Muscle of back (tissue), 13 donors: ENCODE data around the gene CKMT1A. TPM values are rescaled to one million over a fixed set of nuclear protein-coding genes. Genes with fewer than 3 reads are reported as not detected.
"Not testable (repeated sequence)": the region's sequence is repeated elsewhere in the genome, so short reads cannot be mapped to it uniquely, and the experiment has no call there.

ENCODE experiments used
- DNase-seq, 3 donors: peaks; one replicate each; pipeline versions ENCODE4 v3.0.0 to v3.0.0-alpha.2; 2013
- long read RNA-seq, 9 donors: transcript quantifications; one replicate each; lab custom pipeline, GENCODE V29; 2026
- polyA plus RNA-seq, 10 donors: library from polyadenylated mRNA; unstranded; fragments of 120-200 nt; gene quantifications; one replicate each; pipeline ENCODE4 v1.2.1, GENCODE V29; 2013; ENCODE audit not compliant: insufficient read length in 10 of 10

The CKMT1A gene
- polyA plus RNA-seq: 1 to 10 TPM in 1 of 10 donors, under 1 TPM in 2, not detected in 7; 0.57 to 1.9 (median 0.77) TPM
- long read RNA-seq, donor 1: 0 reads
- long read RNA-seq, donor 2: 0 reads
- long read RNA-seq, donor 3: 0 reads
- long read RNA-seq, donor 4: 0 reads
- long read RNA-seq, donor 5: 0 reads
- long read RNA-seq, donor 6: 0 reads
- long read RNA-seq, donor 7: 0 reads
- long read RNA-seq, donor 8: 0 reads
- long read RNA-seq, donor 9: 0 reads

DNA sequence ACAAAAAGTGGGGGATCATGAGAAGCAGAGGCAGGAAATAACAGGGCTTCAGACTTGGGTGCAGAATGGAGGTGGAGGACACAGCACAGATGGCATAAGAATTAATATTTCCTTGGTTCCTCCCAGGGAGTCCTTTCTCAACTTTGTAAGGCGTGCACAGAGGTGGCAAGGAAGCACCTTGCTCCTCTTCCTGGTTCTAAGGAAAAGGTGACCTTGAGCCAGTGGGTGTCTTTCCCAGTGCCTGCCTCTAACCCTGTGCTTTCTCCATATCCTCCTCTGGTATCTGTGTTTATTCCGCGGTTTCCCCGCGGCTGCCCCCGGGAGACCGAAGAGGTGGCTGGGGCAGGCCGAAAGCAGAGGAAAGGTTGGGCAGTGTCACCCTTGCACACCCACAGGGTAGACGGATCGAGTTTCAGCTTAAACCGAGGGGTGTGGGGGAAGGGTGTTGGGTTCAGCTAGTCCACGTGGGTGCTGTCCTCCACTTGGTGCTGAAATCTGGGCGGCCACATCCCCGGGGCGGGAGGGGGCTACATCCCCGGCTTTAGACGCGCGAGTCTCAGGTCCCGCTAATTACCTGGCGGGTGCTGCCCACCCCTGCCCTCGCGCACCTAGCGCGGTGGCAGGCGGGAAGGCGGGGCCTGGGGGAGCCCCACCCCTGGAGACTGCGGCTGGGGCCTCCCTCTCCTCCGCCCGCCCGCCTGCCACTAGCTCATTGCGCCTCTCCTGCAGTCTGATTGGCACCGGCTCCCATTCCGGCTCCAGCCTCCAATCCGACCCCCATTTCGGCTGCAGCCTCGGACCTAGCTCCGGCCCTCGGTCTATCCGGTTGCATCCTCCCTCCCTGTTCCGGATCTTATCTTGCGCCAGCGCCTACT, at the start of gene CKMT1A:
Gene CKMT1A (plus strand): TSS at position 712 of the 875 bp plus-strand sequence. CDS start 192 bp downstream, outside the sequence.
- not testable (repeated sequence) for DNase-seq

DNA sequence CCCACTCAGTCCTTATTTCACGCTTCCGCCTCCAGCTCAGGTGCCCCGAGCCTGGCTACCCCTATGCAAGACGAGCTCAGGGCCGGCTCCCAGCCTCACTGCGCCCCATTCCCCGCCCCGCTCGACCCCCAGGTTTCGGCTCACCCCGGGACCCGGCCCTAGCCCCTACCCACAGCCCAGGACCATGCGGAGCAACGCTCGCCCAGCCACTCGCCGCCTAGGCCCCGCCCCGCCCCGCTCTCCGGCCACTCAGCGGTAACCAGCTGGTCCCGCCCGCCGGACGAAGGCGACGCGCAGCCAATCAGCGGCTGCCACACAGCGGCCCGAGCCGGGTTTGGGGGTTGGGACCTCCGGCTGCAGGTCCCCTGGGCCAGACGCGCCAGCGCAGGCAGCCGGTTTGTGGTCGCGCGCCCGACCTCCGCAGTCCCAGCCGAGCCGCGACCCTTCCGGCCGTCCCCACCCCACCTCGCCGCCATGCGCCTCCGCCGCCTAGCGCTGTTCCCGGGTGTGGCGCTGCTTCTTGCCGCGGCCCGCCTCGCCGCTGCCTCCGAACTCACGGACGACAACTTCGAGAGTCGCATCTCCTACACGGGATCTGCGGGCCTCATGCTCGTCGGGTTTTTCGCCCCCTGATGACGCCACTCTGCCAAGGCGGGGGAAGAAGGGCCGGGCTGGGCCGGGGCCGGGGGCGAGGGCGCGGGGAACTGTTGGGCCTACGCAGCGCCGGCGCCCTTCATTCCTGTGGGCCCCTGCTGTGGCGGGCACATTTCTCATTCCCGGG, 44.8 kb upstream of the CKMT1A start, which contains the start of gene CATSPER2:
Gene CATSPER2 (minus strand): TSS at position 196 of the 781 bp plus-strand sequence. CDS start 783 bp downstream, outside the sequence.
- no peak for DNase-seq

DNA sequence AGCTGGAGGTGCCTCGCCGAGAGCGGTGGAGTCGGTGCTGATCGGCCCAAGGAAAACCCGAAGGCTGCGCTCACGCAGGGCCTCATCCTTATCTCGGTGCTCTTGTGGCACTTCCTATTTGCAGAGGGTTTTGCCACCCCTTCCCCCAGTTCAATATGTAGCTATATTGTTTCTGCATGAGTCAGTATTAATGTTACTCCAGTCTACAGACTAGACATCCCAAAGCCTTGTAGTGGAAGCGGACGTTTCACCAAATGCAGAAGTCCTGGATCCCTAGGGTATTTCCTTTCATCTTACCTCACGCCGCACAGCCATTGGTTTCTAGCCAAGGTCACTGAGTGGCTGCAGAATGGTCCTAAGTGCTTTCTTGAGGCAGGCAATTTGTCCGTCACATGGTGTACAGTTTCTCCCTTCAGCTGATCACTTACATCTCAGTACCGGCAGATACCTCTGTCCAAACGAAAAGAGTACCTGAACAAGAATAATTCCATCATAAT, 44.2 kb upstream of the CKMT1A start:
- DNase-seq: not testable (repeated sequence)

DNA sequence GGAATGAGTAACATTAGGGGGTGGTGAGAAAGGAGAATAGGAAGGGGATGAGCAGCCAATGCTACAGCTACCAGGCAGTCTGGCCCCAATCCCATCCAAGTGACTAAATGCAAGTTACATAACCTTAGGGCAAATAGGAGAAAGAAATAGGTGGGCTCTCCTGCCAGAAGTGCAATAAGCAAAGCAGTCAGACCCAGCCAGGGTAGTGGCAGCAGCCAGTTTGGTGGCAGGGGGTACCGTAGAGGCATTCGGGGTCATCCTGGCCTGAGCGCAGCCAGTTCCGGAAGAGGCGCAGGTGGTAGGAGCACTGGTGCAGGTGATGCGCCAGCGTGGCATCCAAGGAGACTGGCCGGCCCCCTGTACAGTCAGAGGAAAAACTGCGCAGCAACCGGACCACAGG, 33.9 kb upstream of the CKMT1A start:
- not testable (repeated sequence) for DNase-seq

DNA sequence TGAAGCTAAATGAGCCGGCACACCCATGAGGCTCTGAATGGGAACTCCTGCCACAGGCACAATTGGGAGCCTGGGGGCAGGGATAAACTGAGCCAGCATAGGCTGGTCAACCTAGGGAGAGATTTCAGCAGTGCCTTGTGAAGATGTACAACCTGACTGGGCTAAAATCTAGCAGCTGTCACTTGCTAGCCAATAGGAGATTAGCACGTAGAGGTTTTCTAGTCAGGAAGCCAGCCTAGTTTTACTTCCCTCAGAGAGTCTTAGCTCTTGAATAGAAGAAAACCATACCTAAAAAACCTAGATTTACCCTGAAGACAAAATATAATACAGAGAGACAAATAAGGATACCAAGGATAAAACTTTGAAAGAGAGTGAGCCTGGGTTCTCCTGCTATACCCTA, 31.4 kb upstream of the CKMT1A start:
- not testable (repeated sequence) for DNase-seq

DNA sequence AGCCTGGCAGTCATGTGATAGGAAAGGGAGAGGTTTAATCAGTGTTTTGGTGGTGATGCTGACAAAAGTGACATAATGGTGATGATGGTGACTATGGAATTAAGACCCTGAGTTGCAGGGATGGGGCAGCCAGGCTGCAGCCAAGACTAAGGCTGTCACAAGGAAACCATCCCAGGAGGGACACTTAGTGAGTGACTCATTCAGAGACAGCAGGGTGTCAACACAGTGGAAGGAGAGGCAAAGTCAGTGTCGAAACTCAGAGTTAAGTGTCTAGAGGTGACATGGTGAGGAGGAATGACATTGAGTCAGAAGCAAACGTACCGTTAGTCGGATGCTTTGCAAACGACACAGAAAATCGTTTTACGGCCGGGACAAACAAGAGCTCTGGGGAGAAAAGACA, 30.3 kb upstream of the CKMT1A start:
- not testable (repeated sequence) for DNase-seq

DNA sequence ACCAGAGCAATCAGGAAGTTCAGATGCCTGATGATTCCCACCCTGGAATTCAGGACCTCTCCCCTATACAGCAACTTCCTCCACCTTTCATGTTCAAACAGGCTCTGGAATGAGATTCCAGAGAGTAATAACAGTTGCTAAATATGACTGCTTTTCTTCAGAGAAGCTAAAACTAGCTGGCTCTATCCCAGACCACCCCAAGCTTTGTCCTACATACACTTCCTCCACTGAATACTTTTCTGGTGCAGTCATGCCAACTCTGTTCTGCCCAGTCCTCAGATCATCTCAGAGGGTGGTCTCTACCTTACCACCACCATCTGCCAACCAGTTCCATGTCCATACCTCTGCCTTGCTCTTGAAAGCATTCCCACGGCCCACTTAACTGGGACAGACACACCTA, 27.5 kb upstream of the CKMT1A start:
- DNase-seq: not testable (repeated sequence)

DNA sequence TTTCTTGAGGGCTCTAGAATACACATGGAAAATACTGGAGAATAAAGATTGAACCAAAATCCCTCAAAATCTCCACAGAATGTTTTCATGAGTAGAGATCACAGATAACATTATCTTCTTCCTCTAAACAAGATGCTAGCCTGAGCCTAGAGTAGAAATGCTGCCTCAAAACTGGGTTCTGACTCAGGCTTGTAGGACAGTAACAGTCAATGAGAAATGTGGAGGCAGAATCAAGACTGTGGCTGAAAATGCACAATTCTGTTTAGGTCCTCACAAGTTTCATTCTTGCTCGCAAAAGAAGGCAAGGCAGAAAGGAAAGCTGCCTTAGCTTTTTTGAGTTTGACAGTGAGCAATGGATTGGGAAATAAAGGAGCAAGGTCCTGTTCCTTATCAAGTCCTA, 19.5 kb upstream of the CKMT1A start:
- DNase-seq: not testable (repeated sequence)

DNA sequence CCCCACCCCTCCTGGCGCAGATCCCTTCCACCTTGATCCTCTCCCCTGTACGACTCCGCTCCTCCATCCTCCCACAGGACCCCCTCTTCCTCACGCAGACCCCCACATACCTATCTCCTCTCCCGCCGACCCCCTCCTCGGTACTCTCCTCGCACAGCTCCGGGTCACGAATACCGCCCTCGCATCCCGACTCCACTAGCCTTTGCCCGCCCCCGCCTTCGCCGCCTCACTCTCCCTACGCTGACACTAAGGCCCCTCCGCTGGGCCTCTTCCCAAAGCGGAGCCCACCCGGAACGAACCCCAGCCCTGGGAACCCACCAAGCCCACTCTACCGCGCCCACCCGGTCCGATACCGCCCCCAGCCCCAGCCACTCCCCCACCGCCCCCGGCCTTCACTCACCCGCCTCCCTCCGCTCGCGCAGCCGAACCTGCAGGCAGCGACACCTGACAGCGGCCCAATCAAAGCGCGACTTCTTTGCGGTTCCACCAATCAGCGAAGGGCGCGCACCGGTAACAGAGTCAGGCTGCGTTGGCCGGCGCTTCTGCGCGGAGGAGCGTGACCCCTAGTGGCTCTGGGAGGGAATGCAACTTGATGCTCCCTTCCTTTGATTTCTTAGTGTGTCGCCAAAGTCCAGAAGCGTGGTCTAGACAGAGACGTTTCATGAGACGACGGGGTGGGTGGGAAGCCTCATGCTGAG, 3.9 kb upstream of the CKMT1A start:
- DNase-seq: not testable (repeated sequence)

DNA sequence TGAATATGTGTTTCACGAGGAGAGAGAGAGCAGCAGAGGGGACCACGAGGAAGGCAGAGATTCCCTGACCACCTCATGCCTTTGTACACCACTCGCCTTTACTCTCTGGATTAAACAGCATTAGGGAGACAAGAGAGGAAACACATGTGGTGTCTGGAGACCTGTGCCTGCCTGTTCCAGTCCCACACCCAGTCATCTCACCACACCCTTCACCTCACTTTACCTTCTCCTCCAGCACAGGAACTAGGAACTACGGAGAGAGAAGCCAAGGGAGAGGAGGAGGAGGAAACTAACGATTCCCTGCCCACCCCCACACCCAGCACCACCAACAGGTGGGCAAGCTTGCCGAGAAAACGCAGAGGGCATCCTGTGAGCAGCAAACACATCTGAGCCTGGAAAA, 980 bp upstream of the CKMT1A start:
- DNase-seq: not testable (repeated sequence)

DNA sequence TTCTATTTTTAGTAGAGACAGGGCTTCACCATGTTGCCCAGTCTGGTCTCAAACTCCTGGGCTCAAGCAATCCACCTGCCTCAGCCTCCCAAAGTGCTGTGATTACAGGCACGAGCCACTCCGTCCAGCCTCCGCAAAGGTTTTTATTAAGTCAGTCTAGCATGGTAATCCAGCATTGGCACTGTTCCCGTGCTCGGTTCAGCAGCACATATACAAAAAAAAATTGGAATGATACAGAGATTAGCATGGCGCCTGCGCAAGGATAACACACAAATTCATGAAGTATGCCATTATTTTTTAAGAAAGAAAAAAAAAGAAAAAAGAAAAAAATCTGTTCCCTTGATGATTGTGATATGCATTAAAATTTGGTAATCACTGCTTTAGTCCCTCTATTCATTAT, 8.5 kb downstream of the CKMT1A start:
- DNase-seq: no peak

DNA sequence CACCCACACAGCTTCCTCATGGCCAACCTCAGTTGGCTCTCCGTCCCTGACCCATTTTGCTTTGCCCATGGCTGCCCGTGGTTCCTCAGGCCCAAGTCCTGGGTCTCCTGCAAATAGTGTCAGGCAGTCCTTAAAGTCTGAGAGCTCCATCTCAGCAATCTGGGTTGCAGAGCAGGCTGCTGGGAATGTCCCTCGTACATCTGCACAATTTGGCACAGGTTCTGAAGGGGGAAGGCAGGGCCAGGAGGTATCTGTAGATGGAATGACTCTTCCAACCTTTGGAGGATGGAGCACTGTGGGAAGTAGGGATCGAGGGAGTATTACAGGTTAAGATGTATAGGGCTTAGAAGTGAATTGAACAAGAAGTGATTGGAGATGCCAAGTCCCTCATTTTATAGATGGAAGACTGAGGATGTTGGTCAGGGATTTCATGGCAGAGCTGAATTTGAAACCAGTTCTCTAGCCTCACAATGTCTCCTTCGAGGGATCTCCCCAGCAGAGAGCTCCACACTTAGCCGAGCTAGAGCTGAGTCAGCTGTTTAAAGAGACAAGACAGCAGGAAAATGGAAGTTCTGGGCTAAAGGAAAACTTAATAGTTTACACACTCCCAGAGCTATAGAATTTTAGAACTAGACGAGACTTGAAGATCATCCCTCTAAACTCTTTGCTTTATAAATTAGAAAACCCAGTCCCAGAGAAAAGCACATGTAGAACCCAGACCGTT, 9.2 kb downstream of the CKMT1A start:
- no peak for DNase-seq

DNA sequence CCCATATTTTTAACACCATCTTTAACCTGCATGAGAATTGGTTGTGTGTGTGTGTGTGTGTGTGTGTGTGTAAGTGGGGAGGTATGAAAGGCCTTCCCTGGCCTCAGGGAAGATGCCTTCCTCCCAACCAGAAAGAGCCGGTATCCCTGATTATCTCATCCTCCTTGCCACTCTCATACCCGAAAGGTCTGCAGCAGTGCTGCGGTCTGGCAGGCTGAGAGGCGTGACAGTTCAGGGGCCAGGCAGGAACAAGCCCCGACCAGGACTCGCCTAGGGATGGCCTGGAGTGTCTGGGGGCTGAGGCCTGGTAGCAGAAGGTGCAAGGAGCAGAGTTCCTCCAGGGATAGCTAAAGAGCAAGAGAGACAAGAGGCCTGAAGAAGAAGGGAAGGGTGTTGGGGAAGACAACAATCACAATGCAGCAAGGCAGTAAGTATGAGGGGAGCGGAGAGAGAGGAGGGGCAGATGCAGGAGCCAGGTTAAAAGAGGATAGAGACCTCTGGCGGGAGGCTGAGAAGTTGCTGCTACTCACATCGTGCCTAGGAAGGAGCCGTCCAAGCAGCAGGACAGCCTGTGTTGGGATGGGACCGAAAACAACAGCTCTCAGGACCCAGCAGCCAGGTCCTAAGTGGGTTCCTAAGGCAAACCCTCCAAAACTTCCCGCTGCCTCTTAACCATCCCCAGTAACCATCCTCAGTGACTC, 16.9 kb downstream of the CKMT1A start:
- DNase-seq: not testable (repeated sequence)

DNA sequence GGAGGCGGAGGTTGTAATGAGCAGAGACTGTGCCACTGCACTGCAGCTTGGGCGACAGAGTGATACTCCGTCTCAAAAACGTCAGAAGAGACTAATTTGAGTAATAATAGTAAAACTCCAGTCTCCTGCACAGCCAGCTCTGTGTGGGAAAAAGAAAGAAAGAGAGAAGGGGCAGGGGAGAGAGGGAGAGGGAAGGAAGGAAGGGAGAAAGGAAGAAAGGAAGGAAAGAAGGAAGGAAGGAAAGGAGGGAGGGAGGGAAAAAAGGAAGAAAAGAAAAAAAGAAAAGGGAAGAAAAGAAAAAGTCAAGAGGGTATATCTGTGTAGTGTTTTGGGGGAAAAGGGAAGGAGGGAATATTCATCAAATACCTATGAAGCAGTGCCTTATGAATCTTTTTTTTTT, 29.5 kb downstream of the CKMT1A start:
- DNase-seq: no peak

DNA sequence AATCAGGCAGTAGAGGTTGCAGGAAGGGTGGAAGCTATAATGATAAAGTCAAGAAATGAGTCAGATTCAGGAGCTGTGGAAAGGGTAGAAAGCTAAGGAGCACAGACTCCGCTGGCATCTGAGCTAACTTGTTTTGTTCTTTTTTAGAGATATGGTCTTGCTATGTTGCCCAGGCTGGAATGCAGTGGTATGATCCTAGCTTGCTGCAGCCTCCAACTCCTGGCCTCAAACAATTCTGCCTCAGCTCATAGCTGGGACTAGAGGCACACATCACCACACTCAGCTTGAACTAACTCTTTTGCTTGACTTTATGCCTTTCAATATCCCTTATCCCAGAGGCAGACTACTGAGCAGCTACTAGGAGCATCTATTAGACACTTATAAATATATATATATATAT, 32.6 kb downstream of the CKMT1A start:
- DNase-seq: not testable (repeated sequence)

DNA sequence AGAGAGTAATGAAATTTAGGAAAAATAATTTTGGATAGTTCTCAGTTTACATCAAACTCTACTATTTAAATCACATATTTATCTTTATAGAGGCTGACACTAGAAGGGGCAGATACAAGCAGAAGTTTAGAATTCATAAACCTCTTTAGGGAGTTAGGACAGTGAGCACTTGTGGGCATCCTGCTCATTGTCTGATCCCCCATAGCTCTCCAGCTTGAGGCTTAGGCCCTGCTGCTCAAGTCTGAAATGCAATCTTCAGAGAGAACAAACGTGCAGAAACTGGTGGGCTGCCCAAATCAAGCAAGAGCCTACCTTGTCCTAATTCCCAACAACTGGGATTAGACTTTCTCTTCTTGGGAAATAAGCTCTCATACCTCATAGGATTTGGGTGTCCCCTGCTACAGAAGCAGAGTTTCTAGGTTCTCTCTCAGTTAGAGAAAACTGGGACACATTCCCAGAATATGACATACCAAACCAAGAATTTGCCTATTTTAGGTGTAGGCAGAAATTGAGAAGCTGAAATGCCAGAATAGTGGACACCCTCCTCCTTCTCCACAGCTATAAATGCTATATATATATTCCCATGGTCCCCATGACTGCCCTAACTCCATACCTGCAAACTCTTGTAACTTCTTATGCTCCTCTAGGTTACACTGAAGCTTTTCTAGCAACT, 34.5 kb downstream of the CKMT1A start:
- DNase-seq: not testable (repeated sequence)

DNA sequence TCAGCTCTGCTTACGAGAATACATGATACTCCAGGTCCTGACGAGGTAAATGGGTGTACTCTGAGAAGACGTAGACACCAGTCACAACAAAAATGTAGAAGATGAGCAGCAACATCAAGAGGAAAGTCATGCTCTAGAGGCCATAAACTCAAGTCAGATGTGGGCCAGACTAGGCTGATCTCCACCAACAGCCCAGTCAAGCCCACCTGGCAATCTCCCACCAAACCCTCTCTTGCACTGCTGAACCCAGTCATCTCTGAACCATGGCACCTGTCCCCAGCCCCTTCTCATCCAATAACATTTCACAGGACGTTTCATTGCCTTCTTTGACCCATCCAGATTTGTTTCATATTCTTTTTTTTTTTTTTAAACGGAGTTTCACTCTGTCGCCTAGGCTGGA, 41.8 kb downstream of the CKMT1A start:
- no peak for DNase-seq

DNA sequence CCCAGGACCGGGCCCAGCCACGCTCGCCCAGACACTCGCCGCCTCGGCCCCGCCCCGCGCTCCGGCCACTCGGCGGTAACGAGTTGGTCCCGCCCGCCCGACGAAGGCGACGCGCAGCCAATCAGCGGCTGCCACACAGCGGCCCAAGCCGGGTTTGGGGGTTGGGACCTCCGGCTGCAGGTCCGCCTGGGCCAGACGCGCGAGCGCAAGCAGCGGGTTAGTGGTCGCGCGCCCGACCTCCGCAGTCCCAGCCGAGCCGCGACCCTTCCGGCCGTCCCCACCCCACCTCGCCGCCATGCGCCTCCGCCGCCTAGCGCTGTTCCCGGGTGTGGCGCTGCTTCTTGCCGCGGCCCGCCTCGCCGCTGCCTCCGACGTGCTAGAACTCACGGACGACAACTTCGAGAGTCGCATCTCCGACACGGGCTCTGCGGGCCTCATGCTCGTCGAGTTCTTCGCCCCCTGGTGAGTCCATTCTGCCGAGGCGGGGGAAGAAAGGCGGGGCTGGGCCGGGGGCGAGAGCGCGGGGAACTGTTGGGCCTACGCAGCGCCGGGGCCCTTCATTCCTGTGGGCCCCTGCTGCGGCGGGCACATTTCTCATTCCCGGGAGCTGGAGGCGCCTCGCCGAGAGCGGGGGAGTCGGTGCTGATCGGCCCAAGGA, 52.7 kb downstream of the CKMT1A start, which contains the start of gene PDIA3:
Gene PDIA3 (plus strand): TSS at position 194 of the 658 bp plus-strand sequence. CDS start 102 bp downstream, at position 296.
- DNase-seq: peak; percentile 92 to 98 (median 94)
